Measurements from ENCODE around the gene APBB2. TPM values are rescaled to one million over a fixed set of nuclear protein-coding genes. Genes with fewer than 3 reads are reported as not detected.
"Not testable (repeated sequence)": the region's sequence is repeated elsewhere in the genome, so short reads cannot be mapped to it uniquely, and the experiment has no call there.

The APBB2 gene
- polyA plus RNA-seq, 3 donors, result 0.15 to 0.33 TPM; not detected in 1

DNA sequence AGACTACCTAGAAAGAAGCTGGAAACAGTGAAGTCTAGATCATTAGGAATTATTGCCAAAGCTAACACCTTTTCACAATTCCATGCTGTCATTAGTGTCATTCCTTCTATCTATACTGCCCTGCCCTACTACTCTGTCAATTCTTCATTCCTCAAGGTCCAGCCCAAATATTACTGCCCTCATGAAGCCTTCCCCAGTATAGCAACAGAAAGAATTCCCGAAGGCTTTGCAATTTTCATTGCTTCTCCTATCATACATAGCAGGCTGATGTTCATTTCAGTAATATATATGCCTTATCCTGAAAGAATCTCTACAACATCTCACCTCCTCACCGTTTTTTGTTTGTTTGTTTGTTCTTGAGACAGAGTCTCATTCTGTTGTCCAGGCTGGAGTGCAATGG is 63.9 kb downstream of the APBB2 start:
- Histone ChIP-seq H3K4me1 (ENCODE audit: control insufficient read depth in 1 of 2, insufficient read depth in 2 of 2, low read length in 2 of 2) (no peaks in the 10 kb centered on the region), H3K4me2 (replicated peaks; ENCODE audit: extremely low read depth, low read length, poor library complexity, severe bottlenecking) (no peak overlapping the region), H3K9ac (ENCODE audit: insufficient read depth, low read length, poor library complexity, severe bottlenecking) (no peak overlapping the region), H2AFZ (ENCODE audit: insufficient read depth, low read depth, low read length, poor library complexity, severe bottlenecking) (no peak overlapping the region), H3K9me3 (replicated peaks in 1 of 2; ENCODE audit: control insufficient read depth in 1 of 2, insufficient read depth in 1 of 2, low read length in 2 of 2) (no peaks in the 10 kb centered on the region), H3K36me3 (replicated peaks in 1 of 2; ENCODE audit: control insufficient read depth in 1 of 2, insufficient read depth in 2 of 2, low read length in 2 of 2) (no peaks in the 10 kb centered on the region), H4K20me1 (ENCODE audit: insufficient read depth, low read length) (no peaks in the 10 kb centered on the region), H3K79me2 (ENCODE audit: insufficient read depth, low read length) (no peaks in the 10 kb centered on the region), H3K4me3 (replicated peaks in 1 of 3; ENCODE audit: low read depth in 2 of 3, low read length in 3 of 3) (no peak overlapping the region), H3K27ac (ENCODE audit: low read depth in 1 of 2, low read length in 2 of 2) (no peak overlapping the region), H3K27me3 (ENCODE audit: control insufficient read depth in 2 of 2, insufficient read depth in 2 of 2, low read length in 2 of 2) (no peaks in the 10 kb centered on the region)
- no peak for DNase-seq
- TF ChIP-seq, protein P1, sequence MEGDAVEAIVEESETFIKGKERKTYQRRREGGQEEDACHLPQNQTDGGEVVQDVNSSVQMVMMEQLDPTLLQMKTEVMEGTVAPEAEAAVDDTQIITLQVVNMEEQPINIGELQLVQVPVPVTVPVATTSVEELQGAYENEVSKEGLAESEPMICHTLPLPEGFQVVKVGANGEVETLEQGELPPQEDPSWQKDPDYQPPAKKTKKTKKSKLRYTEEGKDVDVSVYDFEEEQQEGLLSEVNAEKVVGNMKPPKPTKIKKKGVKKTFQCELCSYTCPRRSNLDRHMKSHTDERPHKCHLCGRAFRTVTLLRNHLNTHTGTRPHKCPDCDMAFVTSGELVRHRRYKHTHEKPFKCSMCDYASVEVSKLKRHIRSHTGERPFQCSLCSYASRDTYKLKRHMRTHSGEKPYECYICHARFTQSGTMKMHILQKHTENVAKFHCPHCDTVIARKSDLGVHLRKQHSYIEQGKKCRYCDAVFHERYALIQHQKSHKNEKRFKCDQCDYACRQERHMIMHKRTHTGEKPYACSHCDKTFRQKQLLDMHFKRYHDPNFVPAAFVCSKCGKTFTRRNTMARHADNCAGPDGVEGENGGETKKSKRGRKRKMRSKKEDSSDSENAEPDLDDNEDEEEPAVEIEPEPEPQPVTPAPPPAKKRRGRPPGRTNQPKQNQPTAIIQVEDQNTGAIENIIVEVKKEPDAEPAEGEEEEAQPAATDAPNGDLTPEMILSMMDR (IDR thresholded peaks at IDR 0.05), result no peak
- no peak overlapping the region for H3K27ac Mint-ChIP-seq
- H3K36me3 Mint-ChIP-seq, result no peaks in the 10 kb centered on the region
- peaks cover 10% of the 10 kb centered on the region for H3K4me1 Mint-ChIP-seq
- H3K4me3 Mint-ChIP-seq, result no peak overlapping the region
- peaks cover 1 to 6% (median 2%) of the 10 kb centered on the region in 3 donors for H3K27me3 Mint-ChIP-seq (ENCODE audit: low read depth in 3 of 3)
- no CpG with 5 or more reads among the region's 2 CpGs for WGBS (ENCODE audit: insufficient coverage)
- peaks cover 0 to 12% (median 2%) of the 10 kb centered on the region in 7 donors for H3K9me3 Mint-ChIP-seq
- intact Hi-C loops (cut with micrococcal nuclease), result no loop called here

DNA sequence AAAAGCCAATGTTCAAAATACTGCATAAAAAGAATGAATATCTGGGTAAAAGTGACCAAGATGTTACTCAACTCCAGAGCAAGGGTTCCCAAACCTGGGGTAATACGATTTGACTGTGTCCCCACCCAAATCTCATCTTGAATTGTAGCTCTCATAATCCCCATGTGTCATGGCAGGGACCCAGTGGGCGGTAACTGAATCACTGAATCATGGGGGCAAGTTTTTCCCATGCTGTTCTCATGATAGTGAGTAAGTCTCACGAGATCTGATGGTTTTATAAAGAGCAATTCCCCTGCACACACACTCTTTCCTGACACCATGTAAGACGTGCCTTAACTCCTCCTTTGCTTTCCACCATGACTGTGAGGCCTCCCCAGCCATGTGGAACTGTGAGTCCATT is 64.8 kb downstream of the APBB2 start:
- peaks cover 10% of the 10 kb centered on the region for H3K4me1 Mint-ChIP-seq
- DNase-seq; H3K79me2 ChIP-seq (ENCODE audit: insufficient read depth, low read length); intact Hi-C loops (cut with micrococcal nuclease); H3K36me3 ChIP-seq (replicated peaks in 1 of 2; ENCODE audit: control insufficient read depth in 1 of 2, insufficient read depth in 2 of 2, low read length in 2 of 2); H4K20me1 ChIP-seq (ENCODE audit: insufficient read depth, low read length); H3K27ac Mint-ChIP-seq; H3K27me3 Mint-ChIP-seq (ENCODE audit: low read depth in 3 of 3); H3K36me3 Mint-ChIP-seq; H3K4me2 ChIP-seq (replicated peaks; ENCODE audit: extremely low read depth, low read length, poor library complexity, severe bottlenecking); H2AFZ ChIP-seq (ENCODE audit: insufficient read depth, low read depth, low read length, poor library complexity, severe bottlenecking); H3K27me3 ChIP-seq (ENCODE audit: control insufficient read depth in 2 of 2, insufficient read depth in 2 of 2, low read length in 2 of 2); H3K9me3 ChIP-seq (replicated peaks in 1 of 2; ENCODE audit: control insufficient read depth in 1 of 2, insufficient read depth in 1 of 2, low read length in 2 of 2); H3K9ac ChIP-seq (ENCODE audit: insufficient read depth, low read length, poor library complexity, severe bottlenecking); H3K4me3 Mint-ChIP-seq; H3K4me3 ChIP-seq (replicated peaks in 1 of 3; ENCODE audit: low read depth in 2 of 3, low read length in 3 of 3); H3K27ac ChIP-seq (ENCODE audit: low read depth in 1 of 2, low read length in 2 of 2); H3K4me1 ChIP-seq (ENCODE audit: control insufficient read depth in 1 of 2, insufficient read depth in 2 of 2, low read length in 2 of 2): not testable (repeated sequence)
- peaks cover 0 to 12% (median 2%) of the 10 kb centered on the region in 7 donors for H3K9me3 Mint-ChIP-seq
- WGBS (ENCODE audit: insufficient coverage), result 100% methylated on average over 1 of the region's 4 CpGs
